Right lobe of liver (tissue), 4 donors: ENCODE measurements around the gene FLCN.
A peak's percentile ranks its signal among the peaks of the same experiment; 100 is the strongest.

ENCODE experiments used
- CTCF ChIP-seq, 4 donors: fragments of 200-600 bp in 3 of 4; fragments of 450-650 bp in 1 of 4; IDR thresholded peaks; one replicate each; pipeline versions ENCODE4 v1.5.1 to v1.8.0; 2016 to 2022; ENCODE audit warnings: antibody characterized with exemption in 4 of 4, mild to moderate bottlenecking in 2 of 4
- POLR2A ChIP-seq: fragments of 450-650 bp; IDR thresholded peaks from one replicate; pipeline ENCODE4 v1.6.1; 2017; ENCODE audit warnings: antibody characterized with exemption, mild to moderate bottlenecking
- donor health status: DM: no; HTN: no; CAD: no.
- donor health status: DM: no; HTN: no; CAD: no.
- donor health status: DM: no; HTN: yes; CAD: no.

GRCh38 chr17:17280613-17281549 is 43.9 kb upstream of the FLCN start, which contains the start of gene COPS3:
- TF ChIP-seq CTCF (IDR thresholded peaks at IDR 0.05) (no peak), POLR2A (peak; percentile 72)
